Heart left ventricle (tissue), 13 donors: Measurements from ENCODE around the gene LPCAT2.

Source experiments
- POLR2A ChIP-seq, 2 donors: fragments of 450-650 bp; IDR thresholded peaks; one replicate each; pipeline ENCODE4 v1.6.1; 2017; ENCODE audit warnings: antibody characterized with exemption in 2 of 2, mild to moderate bottlenecking in 2 of 2, moderate library complexity in 2 of 2
- TF ChIP-seq, protein P1 (sequence below), 12 donors: fragments of 200-600 bp; sonication (generic) in 4 of 12; IDR thresholded peaks; one replicate each; pipeline versions ENCODE4 v1.5.0 to v1.8.0; 2018 to 2022; ENCODE audit warnings: antibody characterized with exemption in 12 of 12, mild to moderate bottlenecking in 5 of 12
- donor health status: ischemic (EF 13 %, LVEDD 7.1; RV severe dilation, severe dysfunction).
- donor health status: DM: no; HTN: yes; CAD: no.
- donor health status: DM: no; HTN: no; CAD: no.
- donor health status: ischemic (EF 25% LVEDD 6.9; RV normal size, moderate dysfunction).
- donor health status: ischemic (EF 25% LVEDD 5.7; RV mildly dilated, moderate dysfunction).
- donor health status: ischemic (EF 35%, LVEDD 5.7; RV mildly dilated, moderate dysfunction).
- donor health status: nonischemic (EF 11% LVEDD 7.7; RV severe dilation, severe dysfunction).
- donor health status: DM: yes; HTN: yes; CAD: no.
- donor health status: PGD.
- donor health status: ischemic (EF 29% LVEDD 5.4; RV normal size, mild dysfunction).
- donor health status: nonischemic (EF 23%, LVEDD 6.1; RV moderate dilation, normal function).

DNA sequence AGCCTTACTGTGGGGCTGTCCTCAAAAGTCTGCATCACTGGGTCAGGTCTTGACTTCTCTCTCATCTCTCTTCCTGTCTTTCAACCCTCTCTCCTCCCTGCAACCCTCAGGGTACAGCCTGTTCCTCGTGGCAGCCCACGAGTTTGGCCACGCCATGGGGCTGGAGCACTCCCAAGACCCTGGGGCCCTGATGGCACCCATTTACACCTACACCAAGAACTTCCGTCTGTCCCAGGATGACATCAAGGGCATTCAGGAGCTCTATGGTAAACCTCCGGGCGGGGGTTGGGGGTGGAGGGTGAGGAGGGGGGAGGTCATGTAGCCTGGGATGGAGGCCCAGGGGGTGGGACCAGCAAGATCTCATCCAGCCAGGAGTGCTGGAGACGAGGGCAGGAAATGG, 17.2 kb upstream of the LPCAT2 start:
- TF ChIP-seq, protein P1, sequence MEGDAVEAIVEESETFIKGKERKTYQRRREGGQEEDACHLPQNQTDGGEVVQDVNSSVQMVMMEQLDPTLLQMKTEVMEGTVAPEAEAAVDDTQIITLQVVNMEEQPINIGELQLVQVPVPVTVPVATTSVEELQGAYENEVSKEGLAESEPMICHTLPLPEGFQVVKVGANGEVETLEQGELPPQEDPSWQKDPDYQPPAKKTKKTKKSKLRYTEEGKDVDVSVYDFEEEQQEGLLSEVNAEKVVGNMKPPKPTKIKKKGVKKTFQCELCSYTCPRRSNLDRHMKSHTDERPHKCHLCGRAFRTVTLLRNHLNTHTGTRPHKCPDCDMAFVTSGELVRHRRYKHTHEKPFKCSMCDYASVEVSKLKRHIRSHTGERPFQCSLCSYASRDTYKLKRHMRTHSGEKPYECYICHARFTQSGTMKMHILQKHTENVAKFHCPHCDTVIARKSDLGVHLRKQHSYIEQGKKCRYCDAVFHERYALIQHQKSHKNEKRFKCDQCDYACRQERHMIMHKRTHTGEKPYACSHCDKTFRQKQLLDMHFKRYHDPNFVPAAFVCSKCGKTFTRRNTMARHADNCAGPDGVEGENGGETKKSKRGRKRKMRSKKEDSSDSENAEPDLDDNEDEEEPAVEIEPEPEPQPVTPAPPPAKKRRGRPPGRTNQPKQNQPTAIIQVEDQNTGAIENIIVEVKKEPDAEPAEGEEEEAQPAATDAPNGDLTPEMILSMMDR (IDR thresholded peaks at IDR 0.05) = no peak
- TF ChIP-seq POLR2A (IDR thresholded peaks at IDR 0.05) = no peak
